Fibroblast of lung (primary cell): ENCODE measurements around the gene RPS8. TPM values are rescaled to one million over a fixed set of nuclear protein-coding genes. Genes with fewer than 3 reads are reported as not detected.
"Not testable (repeated sequence)": the region's sequence is repeated elsewhere in the genome, so short reads cannot be mapped to it uniquely, and the experiment has no call there.

Experiments used
- DNase-seq, 2 donors: peaks; one replicate each; pipeline versions ENCODE4 v3.0.0 to v3.0.0-alpha.2; 2010; ENCODE audit warnings: low read depth in 2 of 2
- H2AFZ ChIP-seq: 2 replicates; pipeline ENCODE4 v1.5.1; 2012; ENCODE audit warnings: low read length, control low read depth, inconsistent platforms
- H3K27ac ChIP-seq: 2 replicates; pipeline ENCODE4 v1.5.1; 2011; ENCODE audit warnings: low read length, control low read depth; ENCODE audit not compliant: insufficient read depth
- H3K27me3 ChIP-seq: 2 replicates; pipeline ENCODE4 v1.5.1; 2011; ENCODE audit warnings: mild to moderate bottlenecking, low read length; ENCODE audit not compliant: control insufficient read depth, insufficient read depth
- H3K36me3 ChIP-seq: 2 replicates; pipeline ENCODE4 v1.5.1; 2011; ENCODE audit warnings: low read length; ENCODE audit not compliant: control insufficient read depth, insufficient read depth
- H3K4me1 ChIP-seq: 2 replicates; pipeline ENCODE4 v1.5.1; 2011; ENCODE audit warnings: low read length; ENCODE audit not compliant: control insufficient read depth, insufficient read depth; ENCODE audit errors: extremely low read depth
- H3K4me2 ChIP-seq: 2 replicates; pipeline ENCODE4 v1.5.1; 2011; ENCODE audit warnings: low read length, control low read depth; ENCODE audit not compliant: insufficient read depth; ENCODE audit errors: extremely low read depth
- H3K4me3 ChIP-seq, 4 experiments: fragments of 200-600 bp in 1 of 4; sonication (generic) in 1 of 4; replicated peaks in 1 of 4; 2 replicates each; pipeline ENCODE4 v1.5.1; 2011 to 2016; ENCODE audit warnings: low read length in 4 of 4, low read depth in 3 of 4, mild to moderate bottlenecking in 3 of 4, control low read depth in 2 of 4, inconsistent platforms in 1 of 4, mixed read lengths in 1 of 4; ENCODE audit not compliant: insufficient read depth in 1 of 4; ENCODE audit errors: control extremely low read depth in 1 of 4
- H3K79me2 ChIP-seq: 2 replicates; pipeline ENCODE4 v1.5.1; 2012; ENCODE audit warnings: mild to moderate bottlenecking, low read length, inconsistent platforms; ENCODE audit not compliant: control insufficient read depth, insufficient read depth
- H3K9ac ChIP-seq: 2 replicates; pipeline ENCODE4 v1.5.1; 2011; ENCODE audit warnings: mild to moderate bottlenecking, low read length, control low read depth; ENCODE audit not compliant: insufficient read depth
- H3K9me3 ChIP-seq: 2 replicates; pipeline ENCODE4 v1.5.1; 2012; ENCODE audit warnings: low read depth, low read length; ENCODE audit not compliant: control insufficient read depth, insufficient read depth
- H4K20me1 ChIP-seq: 2 replicates; pipeline ENCODE4 v1.5.1; 2011; ENCODE audit warnings: low read length; ENCODE audit not compliant: control insufficient read depth, insufficient read depth; ENCODE audit errors: extremely low read depth
- EZH2 ChIP-seq: IDR thresholded peaks from 2 replicates; pipeline ENCODE4 v1.5.1; 2012; ENCODE audit warnings: low read length, control low read depth, mild to moderate bottlenecking; ENCODE audit errors: missing control alignments
- polyA plus RNA-seq, 2 donors: library from polyadenylated mRNA; depleted of rRNA in 1 of 2; stranded (reverse) in 1 of 2; unstranded in 1 of 2; fragments of >200 nt; gene quantifications; 2 replicates each; pipeline ENCODE4 v1.2.1, GENCODE V29; 2011 to 2012; ENCODE audit warnings: missing spikeins in 1 of 2
- total RNA-seq: library from RNA; depleted of rRNA; stranded (reverse); fragments of >200 nt; gene quantifications from 2 replicates; pipeline ENCODE4 v1.2.1, GENCODE V29; 2014
- TF ChIP-seq, protein P1 (sequence below), 2 donors: IDR thresholded peaks in 1 of 2; conservative IDR thresholded peaks in 1 of 2; 1 replicate in 1 of 2; 2 replicates in 1 of 2; pipeline ENCODE4 v1.5.1; 2011 to 2012; ENCODE audit warnings: low read length in 2 of 2, control low read depth in 1 of 2, inconsistent platforms in 1 of 2, low read depth in 1 of 2, mild to moderate bottlenecking in 1 of 2

The RPS8 gene
- total and polyA plus RNA-seq, 2 donors (not counting 1 experiment from before 2014, with no cell fraction given) = 1,373 to 2,098 TPM

DNA sequence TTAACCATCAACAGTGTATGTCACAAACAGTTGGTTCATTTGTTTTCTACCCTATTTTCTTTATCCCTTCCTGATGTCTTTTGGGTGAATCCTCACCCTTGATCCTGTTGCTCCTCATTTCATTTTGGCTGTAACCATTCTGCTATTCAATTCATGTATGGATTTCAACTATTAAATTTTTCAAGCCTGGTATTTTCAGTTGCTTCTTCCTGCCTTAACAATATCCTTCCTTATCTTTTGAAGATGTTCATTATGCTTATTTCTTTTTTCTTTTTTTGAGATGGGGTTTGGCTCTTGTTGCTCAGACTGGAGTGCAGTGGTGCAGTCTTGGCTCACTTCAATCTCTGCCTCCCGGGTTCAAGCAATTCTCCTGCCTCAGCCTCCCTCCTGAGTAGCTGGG, 41.6 kb upstream of the RPS8 start:
- H3K79me2 ChIP-seq = no peaks in the 10 kb centered on the region
- no peak overlapping the region for H3K4me2 ChIP-seq
- no peaks in the 10 kb centered on the region for H3K36me3 ChIP-seq
- no peaks in the 10 kb centered on the region for H3K27me3 ChIP-seq
- no peaks in the 10 kb centered on the region for H3K9me3 ChIP-seq
- H2AFZ ChIP-seq = no peak overlapping the region
- no peak overlapping the region for H3K27ac ChIP-seq
- H3K4me1 ChIP-seq = peaks cover 2% of the 10 kb centered on the region
- H4K20me1 ChIP-seq = no peaks in the 10 kb centered on the region
- no peak for DNase-seq
- no peak for TF ChIP-seq EZH2
- TF ChIP-seq, protein P1, sequence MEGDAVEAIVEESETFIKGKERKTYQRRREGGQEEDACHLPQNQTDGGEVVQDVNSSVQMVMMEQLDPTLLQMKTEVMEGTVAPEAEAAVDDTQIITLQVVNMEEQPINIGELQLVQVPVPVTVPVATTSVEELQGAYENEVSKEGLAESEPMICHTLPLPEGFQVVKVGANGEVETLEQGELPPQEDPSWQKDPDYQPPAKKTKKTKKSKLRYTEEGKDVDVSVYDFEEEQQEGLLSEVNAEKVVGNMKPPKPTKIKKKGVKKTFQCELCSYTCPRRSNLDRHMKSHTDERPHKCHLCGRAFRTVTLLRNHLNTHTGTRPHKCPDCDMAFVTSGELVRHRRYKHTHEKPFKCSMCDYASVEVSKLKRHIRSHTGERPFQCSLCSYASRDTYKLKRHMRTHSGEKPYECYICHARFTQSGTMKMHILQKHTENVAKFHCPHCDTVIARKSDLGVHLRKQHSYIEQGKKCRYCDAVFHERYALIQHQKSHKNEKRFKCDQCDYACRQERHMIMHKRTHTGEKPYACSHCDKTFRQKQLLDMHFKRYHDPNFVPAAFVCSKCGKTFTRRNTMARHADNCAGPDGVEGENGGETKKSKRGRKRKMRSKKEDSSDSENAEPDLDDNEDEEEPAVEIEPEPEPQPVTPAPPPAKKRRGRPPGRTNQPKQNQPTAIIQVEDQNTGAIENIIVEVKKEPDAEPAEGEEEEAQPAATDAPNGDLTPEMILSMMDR (conservative IDR thresholded peaks at IDR 0.05 in 1 of 2, IDR thresholded peaks at IDR 0.05 in 1 of 2; ENCODE audit: low read depth in 1 of 2, low read length in 2 of 2) = no peak
- no peak overlapping the region for H3K9ac ChIP-seq
- H3K4me3 ChIP-seq = no peak overlapping the region

DNA sequence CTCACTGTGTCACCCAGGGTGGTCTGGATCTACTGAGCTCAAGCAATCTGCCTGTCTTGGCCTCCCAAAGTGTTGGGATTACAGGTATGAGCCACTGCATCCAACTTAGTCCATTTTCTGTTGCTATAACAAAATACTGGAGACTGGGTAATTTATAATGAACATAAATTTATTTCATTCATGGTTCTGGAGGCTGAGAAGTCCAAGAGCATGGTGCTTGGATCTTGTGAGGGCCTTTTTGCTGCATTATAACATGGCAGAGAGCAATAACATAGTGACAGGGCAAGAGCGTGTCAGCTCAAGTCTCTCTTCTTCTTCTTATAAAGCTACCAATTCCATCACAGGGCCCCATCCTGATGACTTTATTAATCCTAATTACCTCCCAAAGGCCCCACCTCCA, 39.3 kb upstream of the RPS8 start:
- H2AFZ ChIP-seq = no peak overlapping the region
- H3K36me3 ChIP-seq = no peaks in the 10 kb centered on the region
- no peak for TF ChIP-seq EZH2
- H3K79me2 ChIP-seq = peaks cover 13% of the 10 kb centered on the region
- no peak for DNase-seq
- H3K9me3 ChIP-seq = no peaks in the 10 kb centered on the region
- H3K4me3 ChIP-seq = no peak overlapping the region
- no peak overlapping the region for H3K9ac ChIP-seq
- H4K20me1 ChIP-seq = no peaks in the 10 kb centered on the region
- H3K27me3 ChIP-seq = no peaks in the 10 kb centered on the region
- H3K4me1 ChIP-seq = peaks cover 4% of the 10 kb centered on the region
- no peak overlapping the region for H3K27ac ChIP-seq
- H3K4me2 ChIP-seq = no peak overlapping the region

DNA sequence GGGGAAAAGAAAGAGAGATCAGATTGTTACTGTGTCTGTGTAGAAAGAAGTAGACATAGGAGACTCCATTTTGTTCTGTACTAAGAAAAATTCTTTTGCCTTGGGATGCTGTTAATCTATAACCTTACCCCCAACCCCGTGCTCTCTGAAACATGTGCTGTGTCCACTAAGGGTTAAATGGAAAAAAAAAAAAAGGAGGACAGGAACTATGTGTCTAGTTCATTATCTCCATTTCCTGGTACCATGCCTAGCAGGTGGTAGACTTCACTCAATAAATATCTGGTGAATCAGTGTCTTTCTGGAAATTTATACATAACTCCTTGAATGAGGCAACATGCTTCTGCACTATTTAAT, 36.4 kb upstream of the RPS8 start:
- H3K9me3 ChIP-seq, H3K27me3 ChIP-seq, H4K20me1 ChIP-seq, DNase-seq, H3K36me3 ChIP-seq: not testable (repeated sequence)
- H2AFZ ChIP-seq = peak overlapping the region; percentile 88
- peak overlapping the region; percentile 61 for H3K9ac ChIP-seq
- H3K79me2 ChIP-seq = peaks cover 35% of the 10 kb centered on the region
- H3K27ac ChIP-seq = peak overlapping the region; percentile 81
- peak overlapping the region; percentile 72 to 88 (median 86) for H3K4me3 ChIP-seq
- peaks cover 12% of the 10 kb centered on the region for H3K4me1 ChIP-seq
- H3K4me2 ChIP-seq = peak overlapping the region; percentile 97

DNA sequence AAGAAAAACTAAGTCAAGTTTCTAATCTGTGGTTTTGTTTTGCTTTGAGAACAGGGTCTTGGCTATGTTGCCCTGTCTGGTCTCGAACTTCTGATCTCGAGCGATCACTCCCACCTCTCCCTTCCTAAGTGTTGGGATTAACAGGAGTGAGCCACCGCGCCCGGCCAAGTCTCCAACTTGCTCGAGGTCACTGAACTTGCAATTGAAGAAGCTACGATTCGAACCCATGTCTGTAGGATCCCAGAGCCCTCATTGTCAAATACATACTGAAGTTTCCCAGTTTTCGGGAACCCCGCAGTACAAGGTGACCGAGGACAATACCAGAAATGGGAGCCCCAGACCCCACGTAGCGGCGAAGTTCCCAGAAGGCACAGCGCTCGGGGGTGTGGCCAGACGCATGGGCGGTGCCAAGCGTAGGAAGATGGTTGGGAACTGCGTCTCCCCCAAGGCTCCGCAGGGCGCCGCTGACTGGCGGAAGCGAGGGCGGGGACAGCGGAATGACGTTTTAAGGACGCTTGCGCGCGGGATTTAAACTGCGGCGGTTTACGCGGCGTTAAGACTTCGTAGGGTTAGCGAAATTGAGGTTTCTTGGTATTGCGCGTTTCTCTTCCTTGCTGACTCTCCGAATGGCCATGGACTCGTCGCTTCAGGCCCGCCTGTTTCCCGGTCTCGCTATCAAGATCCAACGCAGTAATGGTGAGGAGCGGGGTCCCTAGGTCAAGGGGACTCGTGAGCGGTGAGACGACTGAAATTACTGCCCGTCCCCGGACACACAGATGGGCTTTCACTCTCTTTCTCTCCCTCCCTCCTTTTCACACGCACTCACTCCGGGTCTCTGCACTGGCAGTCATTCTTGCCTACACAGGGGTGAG, 35.8 kb upstream of the RPS8 start, which contains the start of gene KIF2C:
TSS of gene KIF2C (plus strand) at position 531 of the 872 bp plus-strand sequence. CDS start at position 627, 96 bp downstream.
- Histone ChIP-seq H3K9me3 (no peaks in the 10 kb centered on the region), H3K9ac (peak within 1 kb of the TSS; percentile 61), H4K20me1 (no peaks in the 10 kb centered on the region), H3K79me2 (peaks cover 40% of the 10 kb centered on the region), H3K36me3 (no peaks in the 10 kb centered on the region), H3K27me3 (no peaks in the 10 kb centered on the region), H2AFZ (peak within 1 kb of the TSS; percentile 88), H3K4me2 (peak within 1 kb of the TSS; percentile 97), H3K4me3 (peak within 1 kb of the TSS; percentile 72 to 88 (median 86)), H3K4me1 (peaks cover 12% of the 10 kb centered on the region), H3K27ac (peak within 1 kb of the TSS; percentile 81)
- peak; percentile 96 to 98 for DNase-seq
- TF ChIP-seq, protein P1 (conservative IDR thresholded peaks at IDR 0.05 in 1 of 2, IDR thresholded peaks at IDR 0.05 in 1 of 2; ENCODE audit: low read depth in 1 of 2, low read length in 2 of 2) = no peak
- TF ChIP-seq EZH2 = no peak
